Ishikawa (cell line): ENCODE measurements around the gene SLC35A3.

Experiments used
- CEBPB ChIP-seq: IDR thresholded peaks from 2 replicates; pipeline ENCODE4 v1.6.1; 2012
- CREB1 ChIP-seq: IDR thresholded peaks from 2 replicates; pipeline ENCODE4 v1.6.1; 2012; ENCODE audit warnings: low read depth
- EGR1 ChIP-seq: IDR thresholded peaks from 2 replicates; pipeline ENCODE4 v1.6.1; 2012
- EP300 ChIP-seq: IDR thresholded peaks from 2 replicates; pipeline ENCODE4 v1.6.1; 2012; ENCODE audit warnings: borderline replicate concordance
- FOXM1 ChIP-seq: IDR thresholded peaks from 2 replicates; pipeline ENCODE4 v1.6.1; 2012; ENCODE audit warnings: low read depth, borderline replicate concordance
- NFIC ChIP-seq: IDR thresholded peaks from 2 replicates; pipeline ENCODE4 v1.6.1; 2012
- RAD21 ChIP-seq: IDR thresholded peaks from 2 replicates; pipeline ENCODE4 v1.6.1; 2012; ENCODE audit warnings: low read depth
- REST ChIP-seq: IDR thresholded peaks from 2 replicates; pipeline ENCODE4 v1.6.1; 2012; ENCODE audit warnings: low read depth, mild to moderate bottlenecking
- TAF1 ChIP-seq: IDR thresholded peaks from 2 replicates; pipeline ENCODE4 v1.6.1; 2012; ENCODE audit warnings: low read depth, mild to moderate bottlenecking
- TCF12 ChIP-seq: IDR thresholded peaks from 2 replicates; pipeline ENCODE4 v1.6.1; 2012; ENCODE audit warnings: low read depth
- TEAD4 ChIP-seq: IDR thresholded peaks from 2 replicates; pipeline ENCODE4 v1.6.1; 2012
- USF1 ChIP-seq: IDR thresholded peaks from 2 replicates; pipeline ENCODE4 v1.6.1; 2012
- YY1 ChIP-seq: IDR thresholded peaks from 2 replicates; pipeline ENCODE4 v1.6.1; 2012; ENCODE audit warnings: low read depth
- ZBTB7A ChIP-seq: IDR thresholded peaks from 2 replicates; pipeline ENCODE4 v1.6.1; 2012; ENCODE audit warnings: low read depth

The SLC35A3 gene

GRCh38 chr1:99970713-99971255, 988 bp downstream of the SLC35A3 start:
- TF ChIP-seq CEBPB, result no peak
- no peak for TF ChIP-seq EP300
- TF ChIP-seq YY1, result no peak
- TF ChIP-seq REST, result no peak
- TF ChIP-seq TCF12, result no peak

DNA sequence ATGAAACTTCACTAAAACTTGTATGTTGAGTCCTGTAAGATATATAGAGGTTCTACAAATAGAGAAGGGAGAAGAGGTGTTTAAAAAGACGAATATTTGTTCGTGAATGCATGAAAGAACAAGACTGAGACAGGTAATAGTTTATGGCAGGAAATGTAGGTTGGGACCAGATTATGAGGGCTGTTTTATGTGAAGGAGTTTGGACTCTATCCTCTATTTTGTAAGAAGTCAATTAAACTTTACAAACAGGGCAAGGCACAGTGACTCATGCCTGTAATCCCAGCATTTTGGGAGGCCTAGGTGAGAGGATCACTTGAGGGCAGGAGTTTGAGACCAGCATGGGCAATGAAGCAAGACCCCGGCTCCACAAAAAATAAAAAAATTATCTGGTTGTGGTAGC, 5.7 kb downstream of the SLC35A3 start:
- TF ChIP-seq EGR1 (no peak), NFIC (no peak), YY1 (no peak), REST (no peak), FOXM1 (no peak), CEBPB (no peak), CREB1 (no peak), TCF12 (no peak), USF1 (no peak), ZBTB7A (no peak), EP300 (no peak), RAD21 (no peak)

DNA sequence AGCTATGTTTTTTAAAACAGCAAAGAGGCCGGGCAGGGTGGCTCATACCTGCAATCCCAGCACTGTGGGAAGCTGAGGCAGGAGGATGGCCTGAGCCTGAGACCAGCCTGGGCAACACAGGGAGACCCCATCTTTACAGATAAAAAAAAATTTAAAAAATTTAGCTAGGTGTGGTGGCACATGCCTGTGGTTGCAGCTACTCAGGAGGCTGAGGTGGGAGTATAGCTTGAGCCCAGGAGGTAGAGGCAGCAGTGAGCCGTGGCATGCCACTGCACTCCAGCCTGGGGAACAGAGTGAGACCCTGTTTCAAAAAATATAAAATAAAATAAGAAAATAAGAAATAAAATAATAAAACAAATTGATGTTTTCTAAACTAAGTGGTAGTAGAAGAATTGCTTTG, 8.4 kb downstream of the SLC35A3 start:
- no peak for TF ChIP-seq FOXM1
- no peak for TF ChIP-seq REST
- no peak for TF ChIP-seq TAF1
- TF ChIP-seq NFIC, result no peak
- TF ChIP-seq TCF12, result no peak
- no peak for TF ChIP-seq USF1
- TF ChIP-seq TEAD4, result no peak
- TF ChIP-seq YY1, result no peak
- TF ChIP-seq EGR1, result no peak
- no peak for TF ChIP-seq CREB1
- no peak for TF ChIP-seq CEBPB
- TF ChIP-seq ZBTB7A, result no peak
- no peak for TF ChIP-seq RAD21

DNA sequence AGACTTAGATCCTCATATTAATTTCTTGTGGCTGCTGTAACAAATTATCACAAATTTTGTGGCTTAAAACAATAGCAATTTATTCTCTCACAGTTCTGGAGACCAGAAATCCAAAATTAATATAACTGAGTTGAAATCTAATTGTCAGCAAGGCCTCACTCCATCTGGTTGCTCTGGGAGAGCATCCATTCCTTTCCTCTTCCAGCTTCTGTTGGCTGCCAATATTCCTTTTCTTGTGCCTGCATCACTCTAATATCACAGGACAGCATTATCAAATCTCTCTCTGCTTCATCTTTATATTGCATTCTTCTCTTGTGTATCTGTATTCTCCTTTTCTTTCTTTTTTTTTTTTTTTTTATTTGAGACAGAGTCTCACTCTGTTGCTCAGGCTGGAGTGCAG, 9.3 kb downstream of the SLC35A3 start:
- TF ChIP-seq USF1 (no peak), REST (no peak)
